Endothelial cell of umbilical vein (primary cell): ENCODE data around the gene SUGCT.

Experiments used
- CTCF ChIP-seq, 2 donors: IDR thresholded peaks; 1 replicate in 1 of 2; 2 replicates in 1 of 2; pipeline ENCODE4 v1.5.1; 2011; ENCODE audit warnings: low read length in 2 of 2, mild to moderate bottlenecking in 2 of 2, moderate library complexity in 2 of 2, control low read depth in 1 of 2, inconsistent platforms in 1 of 2, low read depth in 1 of 2; ENCODE audit not compliant: insufficient read depth in 1 of 2; ENCODE audit errors: extremely low read depth in 1 of 2
- EZH2 ChIP-seq: IDR thresholded peaks from 2 replicates; pipeline ENCODE4 v1.6.1; 2012; ENCODE audit warnings: borderline replicate concordance, low read depth, mild to moderate bottlenecking, moderate library complexity, low read length, inconsistent platforms; ENCODE audit not compliant: severe bottlenecking
- MAX ChIP-seq: IDR thresholded peaks from 2 replicates; pipeline ENCODE4 v1.6.1; 2011; ENCODE audit not compliant: insufficient read depth, insufficient read length
- MYC ChIP-seq: IDR thresholded peaks from one replicate; pipeline ENCODE4 v1.6.1; 2011; ENCODE audit warnings: mild to moderate bottlenecking, low read depth, low read length
- POLR2A ChIP-seq: IDR thresholded peaks from 2 replicates; pipeline ENCODE4 v1.6.1; 2012; ENCODE audit warnings: low read depth, mild to moderate bottlenecking, control low read depth, low read length
- POLR2AphosphoS5 ChIP-seq: IDR thresholded peaks from 2 replicates; pipeline ENCODE4 v1.6.1; 2012; ENCODE audit warnings: low read depth, mild to moderate bottlenecking, control low read depth, low read length, moderate library complexity; ENCODE audit not compliant: insufficient read depth

DNA sequence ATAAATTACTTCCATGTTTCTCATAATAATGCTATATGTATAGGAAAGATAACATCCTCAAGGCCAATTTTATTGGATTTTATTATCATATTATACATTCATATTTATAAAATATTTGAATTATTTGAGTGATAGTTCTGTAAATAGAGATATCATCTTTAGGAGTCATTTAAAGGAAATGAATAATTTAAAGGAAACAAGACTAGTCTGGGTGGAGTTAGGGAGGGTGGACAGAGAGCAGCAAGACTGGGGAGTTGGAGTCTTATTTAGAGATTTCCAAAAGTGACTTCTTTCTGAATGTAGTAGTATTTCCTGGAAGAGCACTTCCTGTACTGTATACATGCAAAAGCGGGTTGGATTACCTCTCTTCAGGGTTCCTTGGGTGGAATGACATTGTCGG lies 342.3 kb downstream of the SUGCT start:
- TF ChIP-seq CTCF (IDR thresholded peaks at IDR 0.05; ENCODE audit: extremely low read depth in 1 of 2, insufficient read depth in 1 of 2, low read depth in 1 of 2, low read length in 2 of 2) (no peak), POLR2A (no peak), POLR2AphosphoS5 (no peak), EZH2 (no peak), MAX (no peak), MYC (no peak)
